SH-SY5Y (cell line): ENCODE data around the gene ADI1.

Source experiments
- GATA2 ChIP-seq: IDR thresholded peaks from 2 replicates; pipeline ENCODE4 v1.6.1; 2011; ENCODE audit warnings: mild to moderate bottlenecking, low read depth, low read length
- GATA3 ChIP-seq: IDR thresholded peaks from 2 replicates; pipeline ENCODE4 v1.6.1; 2011; ENCODE audit warnings: low read depth, mild to moderate bottlenecking, low read length, moderate library complexity

The ADI1 gene

GRCh38 chr2:3519255-3520205 is at the start of gene ADI1:
ADI1 (minus strand) TSS chr2:3519531; CDS start chr2:3519487, 44 bp downstream.
- TF ChIP-seq GATA3, result no peak
- TF ChIP-seq GATA2, result no peak

- TF ChIP-seq GATA3, result no peak
- no peak for TF ChIP-seq GATA2
These were observed 47.5 kb upstream of the ADI1 start for GRCh38 chr2:3566806-3567205.

GRCh38 chr2:3565117-3565516 is 45.8 kb upstream of the ADI1 start:
- TF ChIP-seq GATA3, result no peak
- no peak for TF ChIP-seq GATA2

- TF ChIP-seq GATA2, result no peak
- no peak for TF ChIP-seq GATA3
These were observed 44.2 kb upstream of the ADI1 start for GRCh38 chr2:3563521-3563976.

GRCh38 chr2:3558205-3559014 is 39.1 kb upstream of the ADI1 start, which contains the start of gene RNASEH1:
RNASEH1 (minus strand) TSS chr2:3558333; CDS start chr2:3558260, 73 bp downstream.
- no peak for TF ChIP-seq GATA3
- no peak for TF ChIP-seq GATA2

GRCh38 chr2:3557639-3558204 is 38.4 kb upstream of the ADI1 start:
- TF ChIP-seq GATA2, result no peak
- no peak for TF ChIP-seq GATA3

- TF ChIP-seq GATA3, result no peak
- TF ChIP-seq GATA2, result no peak
These were observed 34.6 kb upstream of the ADI1 start for GRCh38 chr2:3553946-3554345.

- no peak for TF ChIP-seq GATA3
- TF ChIP-seq GATA2, result no peak
These were observed 28.6 kb upstream of the ADI1 start for GRCh38 chr2:3547915-3548314.

GRCh38 chr2:3545788-3546478 is 26.6 kb upstream of the ADI1 start:
- TF ChIP-seq GATA3 (no peak), GATA2 (no peak)

- TF ChIP-seq GATA3, result no peak
- no peak for TF ChIP-seq GATA2
These were observed 23.8 kb upstream of the ADI1 start for GRCh38 chr2:3543023-3543683.

GRCh38 chr2:3542107-3542506 is 22.8 kb upstream of the ADI1 start:
- TF ChIP-seq GATA3, result no peak
- TF ChIP-seq GATA2, result no peak

- TF ChIP-seq GATA2, result no peak
- TF ChIP-seq GATA3, result no peak
These were observed 20.5 kb upstream of the ADI1 start for GRCh38 chr2:3539836-3540235.

GRCh38 chr2:3536682-3537632 is 17.6 kb upstream of the ADI1 start:
- no peak for TF ChIP-seq GATA3
- TF ChIP-seq GATA2, result no peak
